Liver (tissue), 9 donors: ENCODE results near the gene TIMM22. TPM values are rescaled to one million over a fixed set of nuclear protein-coding genes. Genes with fewer than 3 reads are reported as not detected.

Experiments used
- DNase-seq: peaks from one replicate; pipeline ENCODE4 v3.0.0-alpha.2; 2017; ENCODE audit warnings: low spot score
- H3K27ac ChIP-seq, 2 donors: one replicate each; pipeline ENCODE4 v1.7.0; 2013; ENCODE audit warnings: inconsistent platforms in 2 of 2, low read length in 2 of 2, control low read depth in 1 of 2, low read depth in 1 of 2, mild to moderate bottlenecking in 1 of 2
- H3K27me3 ChIP-seq, 4 donors: one replicate each; pipeline versions ENCODE4 v1.6.1 to v1.7.0; 2013; ENCODE audit warnings: low read length in 3 of 4, inconsistent platforms in 1 of 4, mild to moderate bottlenecking in 1 of 4, moderate library complexity in 1 of 4; ENCODE audit not compliant: control insufficient read depth in 4 of 4, insufficient read depth in 4 of 4
- H3K36me3 ChIP-seq, 4 donors: one replicate each; pipeline versions ENCODE4 v1.6.1 to v1.7.0; 2013; ENCODE audit warnings: low read length in 3 of 4, mild to moderate bottlenecking in 3 of 4, low read depth in 1 of 4, moderate library complexity in 1 of 4; ENCODE audit not compliant: control insufficient read depth in 4 of 4, insufficient read depth in 3 of 4
- H3K4me1 ChIP-seq, 4 donors: one replicate each; pipeline versions ENCODE4 v1.6.1 to v1.7.0; 2013; ENCODE audit warnings: low read length in 3 of 4, mild to moderate bottlenecking in 3 of 4, moderate library complexity in 1 of 4; ENCODE audit not compliant: control insufficient read depth in 4 of 4, insufficient read depth in 4 of 4
- H3K4me3 ChIP-seq, 3 donors: one replicate each; pipeline versions ENCODE4 v1.6.1 to v1.7.0; 2013; ENCODE audit warnings: low read length in 3 of 3, control low read depth in 1 of 3, low read depth in 1 of 3, mild to moderate bottlenecking in 1 of 3
- H3K9ac ChIP-seq, 2 donors: one replicate each; pipeline ENCODE4 v1.7.0; 2013; ENCODE audit warnings: low read length in 2 of 2, mild to moderate bottlenecking in 2 of 2, moderate library complexity in 2 of 2, control low read depth in 1 of 2, low read depth in 1 of 2
- H3K9me3 ChIP-seq, 4 donors: one replicate each; pipeline versions ENCODE4 v1.6.1 to v1.7.0; 2013; ENCODE audit warnings: low read length in 3 of 4; ENCODE audit not compliant: control insufficient read depth in 4 of 4
- CTCF ChIP-seq: fragments of 150-350 bp; IDR thresholded peaks from 2 replicates; pipeline ENCODE4 v1.5.1; 2017; ENCODE audit warnings: improper control_type of control experiment, low read depth, low read length; ENCODE audit not compliant: missing input control
- GABPA ChIP-seq, 2 donors: IDR thresholded peaks in 1 of 2; conservative IDR thresholded peaks in 1 of 2; 2 replicates each; pipeline ENCODE4 v1.6.1; 2016; ENCODE audit warnings: antibody characterized with exemption in 2 of 2, mild to moderate bottlenecking in 1 of 2, moderate library complexity in 1 of 2
- HNF4A ChIP-seq, 2 donors: conservative IDR thresholded peaks; 2 replicates each; pipeline ENCODE4 v1.6.1; 2016; ENCODE audit warnings: antibody characterized with exemption in 2 of 2, mild to moderate bottlenecking in 2 of 2
- JUND ChIP-seq, 2 donors: IDR thresholded peaks; 2 replicates each; pipeline ENCODE4 v1.6.1; 2016; ENCODE audit warnings: antibody characterized with exemption in 2 of 2
- NR2F2 ChIP-seq: IDR thresholded peaks from 2 replicates; pipeline ENCODE4 v1.6.1; 2016; ENCODE audit warnings: antibody characterized with exemption
- REST ChIP-seq: IDR thresholded peaks from 2 replicates; pipeline ENCODE4 v1.6.1; 2016; ENCODE audit warnings: antibody characterized with exemption, mild to moderate bottlenecking
- SP1 ChIP-seq: IDR thresholded peaks from 2 replicates; pipeline ENCODE4 v1.6.1; 2018; ENCODE audit warnings: antibody characterized with exemption, mild to moderate bottlenecking
- YY1 ChIP-seq: IDR thresholded peaks from 2 replicates; pipeline ENCODE4 v1.6.1; 2016; ENCODE audit warnings: antibody characterized with exemption, mild to moderate bottlenecking
- ZBTB33 ChIP-seq: IDR thresholded peaks from 2 replicates; pipeline ENCODE4 v1.6.1; 2016; ENCODE audit warnings: antibody characterized with exemption
- WGBS: extraction: QIAGEN DNeasy Blood & Tissue Kit; methylation state at CpG from one replicate; pipeline ENCODE4 v1.1.7; 2013; 5-methylcytosine and 5-hydroxymethylcytosine counted together
- polyA plus RNA-seq, 2 donors: library from polyadenylated mRNA; stranded (reverse) in 1 of 2; unstranded in 1 of 2; fragments of 200-250 nt in 1 of 2; fragments of >200 nt in 1 of 2; fragmentation: Nextera tagmentation in 1 of 2; extraction: Ambion mirVana in 1 of 2; gene quantifications; one replicate each; pipeline versions ENCODE4 v1.2.1 to v1.2.3, GENCODE V29; 2013 to 2015
- total RNA-seq, 2 donors: library from RNA; depleted of rRNA; stranded (reverse); fragments of >200 nt; gene quantifications; one replicate each; pipeline ENCODE4 v1.2.3, GENCODE V29; 2014
- TF ChIP-seq, protein P1 (sequence below): IDR thresholded peaks from 2 replicates; pipeline ENCODE4 v1.6.1; 2016; ENCODE audit warnings: antibody characterized with exemption
- donor health status: healthy.
- donor health status: healthy.
- donor health status: healthy.
- donor health status: healthy.
- donor health status: healthy.

Gene TIMM22
- total and polyA plus RNA-seq, 4 donors: 4.4 to 5.0 (median 4.6) TPM

GRCh38 chr17:1003633-1003971 is 6.7 kb downstream of the TIMM22 start (continued):
- TF ChIP-seq GABPA (IDR thresholded peaks at IDR 0.05 in 1 of 2, conservative IDR thresholded peaks at IDR 0.05 in 1 of 2) (no peak), JUND (IDR thresholded peaks at IDR 0.05) (no peak), ZBTB33 (no peak), NR2F2 (no peak)

- no peaks in the 10 kb centered on the region for H3K9me3 ChIP-seq
- H3K9ac ChIP-seq: no peak overlapping the region
- peaks cover 2 to 30% (median 19%) of the 10 kb centered on the region in 4 donors for H3K4me1 ChIP-seq
- H3K36me3 ChIP-seq: peaks cover 3 to 23% (median 13%) of the 10 kb centered on the region in 4 donors
- 76% methylated on average over 30 of the region's 30 CpGs for WGBS
- no peaks in the 10 kb centered on the region for H3K27me3 ChIP-seq
- no peak for TF ChIP-seq YY1
- no peak for DNase-seq
- no peak overlapping the region for H3K4me3 ChIP-seq
- no peak overlapping the region for H3K27ac ChIP-seq
Measured at GRCh38 chr17:1003972-1004768, 7.2 kb downstream of the TIMM22 start.

DNA sequence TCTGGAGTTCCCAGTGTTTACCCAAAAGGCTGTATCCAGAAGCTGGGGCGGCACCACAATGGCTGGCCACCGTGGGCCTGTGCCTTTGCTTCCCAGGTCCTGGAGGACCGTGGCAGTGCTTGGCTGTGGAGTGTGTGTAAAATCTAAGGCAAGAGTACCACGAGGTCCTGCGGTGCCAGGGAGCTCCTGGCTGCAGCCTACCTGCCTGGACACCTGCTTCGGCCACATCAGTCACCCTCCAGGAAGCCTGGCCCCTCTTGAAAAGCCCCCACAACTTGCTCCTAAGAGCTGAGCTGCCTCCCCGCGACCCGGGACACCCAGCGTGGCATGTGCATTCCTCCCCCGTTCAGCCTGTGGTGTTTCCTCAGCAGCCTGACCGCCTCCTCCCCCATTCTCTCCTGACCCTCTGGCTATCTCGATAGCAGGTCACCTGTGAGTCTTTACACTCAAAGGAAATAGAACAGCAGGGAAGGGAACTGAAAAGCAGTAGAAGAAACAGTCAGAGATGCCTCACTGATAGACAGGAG is 7.9 kb downstream of the TIMM22 start:
- Histone ChIP-seq H3K27ac (no peak overlapping the region), H3K36me3 (peaks cover 3 to 20% (median 11%) of the 10 kb centered on the region in 4 donors), H3K27me3 (no peaks in the 10 kb centered on the region), H3K9me3 (no peaks in the 10 kb centered on the region), H3K4me3 (no peak overlapping the region), H3K9ac (no peak overlapping the region), H3K4me1 (peaks cover 2 to 30% (median 17%) of the 10 kb centered on the region in 4 donors)
- no peak for TF ChIP-seq CTCF
- TF ChIP-seq ZBTB33: no peak
- TF ChIP-seq, protein P1, sequence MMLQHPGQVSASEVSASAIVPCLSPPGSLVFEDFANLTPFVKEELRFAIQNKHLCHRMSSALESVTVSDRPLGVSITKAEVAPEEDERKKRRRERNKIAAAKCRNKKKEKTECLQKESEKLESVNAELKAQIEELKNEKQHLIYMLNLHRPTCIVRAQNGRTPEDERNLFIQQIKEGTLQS: no peak
- no peak for TF ChIP-seq JUND (IDR thresholded peaks at IDR 0.05)
- TF ChIP-seq SP1: no peak
- no peak for TF ChIP-seq REST
- TF ChIP-seq NR2F2: no peak
- TF ChIP-seq GABPA (IDR thresholded peaks at IDR 0.05 in 1 of 2, conservative IDR thresholded peaks at IDR 0.05 in 1 of 2): no peak
- no peak for TF ChIP-seq HNF4A (conservative IDR thresholded peaks at IDR 0.05)
- DNase-seq: no peak
- WGBS: 69% methylated on average over 13 of the region's 13 CpGs
